CD4-positive, alpha-beta T cell treated with Interleukin-6 at 100 ng/mL for 8 hours (primary cell): ENCODE measurements around the gene OGFR.

Source experiments
- DNase-seq: peaks from one replicate; pipeline ENCODE4 v3.0.0-alpha.2; 2020; ENCODE audit warnings: mixed read lengths, low spot score

The OGFR gene

DNA sequence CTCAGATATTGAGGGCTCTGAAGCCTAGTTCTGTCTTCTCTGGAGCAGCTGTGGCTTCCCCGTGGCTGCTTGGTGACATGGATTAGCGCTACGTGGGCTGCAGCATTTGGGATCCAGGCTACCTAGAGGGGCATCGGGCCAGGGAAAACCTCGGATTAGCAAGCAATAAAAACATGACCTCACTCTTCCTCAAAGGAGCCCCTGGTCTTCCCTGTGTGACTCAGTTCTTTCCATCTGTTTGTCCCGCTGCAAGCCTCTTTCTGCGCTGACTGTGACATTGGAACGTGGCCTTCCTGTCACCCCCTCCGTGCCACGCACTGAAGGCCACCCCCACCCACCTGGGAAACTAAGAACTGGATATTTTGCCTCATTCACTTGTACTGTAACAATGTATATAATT, 4.8 kb upstream of the OGFR start:
- DNase-seq: no peak

DNA sequence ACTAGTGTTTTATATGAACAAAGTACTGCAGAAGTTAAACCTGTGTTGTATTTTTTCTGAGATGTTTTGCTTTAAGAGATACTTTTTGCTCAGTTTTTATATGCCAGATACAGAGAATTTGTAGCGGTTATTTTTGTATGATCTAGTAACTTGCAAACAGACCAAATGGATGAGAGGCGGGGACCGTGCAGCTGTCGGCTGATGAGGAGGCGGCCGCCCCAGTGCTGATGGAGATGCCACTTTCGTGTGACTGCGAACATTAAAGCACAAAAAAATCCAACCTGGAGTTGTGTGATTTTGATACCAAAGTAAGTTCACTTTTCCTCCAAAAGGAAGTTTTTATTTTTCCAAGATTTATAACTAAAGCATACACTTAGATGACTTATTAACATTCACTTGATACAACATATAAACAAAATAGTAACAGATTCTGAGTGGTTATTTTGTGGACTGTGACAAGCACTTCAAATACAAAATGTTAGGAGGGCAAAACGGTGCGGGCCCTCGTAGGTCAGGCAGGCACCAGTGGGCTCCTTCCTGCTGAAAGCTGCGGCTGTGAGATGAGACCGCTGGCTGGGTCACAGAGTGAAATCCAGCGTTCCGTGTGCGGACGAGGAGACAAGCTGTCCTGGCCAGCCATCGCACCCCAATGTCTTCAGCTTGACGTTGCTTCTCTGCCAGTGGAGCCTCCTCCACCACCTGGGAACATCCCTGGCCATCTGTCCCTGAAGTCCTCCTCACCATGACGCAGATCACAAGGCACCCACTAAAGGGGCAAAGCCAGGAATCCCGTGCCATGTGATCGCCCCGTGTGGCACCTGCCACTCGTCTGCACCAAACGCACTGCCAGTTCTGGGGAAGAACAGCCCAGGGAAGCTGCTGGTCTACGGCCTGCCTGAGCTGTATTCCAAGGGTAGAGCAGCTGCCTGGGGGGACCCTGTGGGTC, 4.0 kb upstream of the OGFR start:
- no peak for DNase-seq

DNA sequence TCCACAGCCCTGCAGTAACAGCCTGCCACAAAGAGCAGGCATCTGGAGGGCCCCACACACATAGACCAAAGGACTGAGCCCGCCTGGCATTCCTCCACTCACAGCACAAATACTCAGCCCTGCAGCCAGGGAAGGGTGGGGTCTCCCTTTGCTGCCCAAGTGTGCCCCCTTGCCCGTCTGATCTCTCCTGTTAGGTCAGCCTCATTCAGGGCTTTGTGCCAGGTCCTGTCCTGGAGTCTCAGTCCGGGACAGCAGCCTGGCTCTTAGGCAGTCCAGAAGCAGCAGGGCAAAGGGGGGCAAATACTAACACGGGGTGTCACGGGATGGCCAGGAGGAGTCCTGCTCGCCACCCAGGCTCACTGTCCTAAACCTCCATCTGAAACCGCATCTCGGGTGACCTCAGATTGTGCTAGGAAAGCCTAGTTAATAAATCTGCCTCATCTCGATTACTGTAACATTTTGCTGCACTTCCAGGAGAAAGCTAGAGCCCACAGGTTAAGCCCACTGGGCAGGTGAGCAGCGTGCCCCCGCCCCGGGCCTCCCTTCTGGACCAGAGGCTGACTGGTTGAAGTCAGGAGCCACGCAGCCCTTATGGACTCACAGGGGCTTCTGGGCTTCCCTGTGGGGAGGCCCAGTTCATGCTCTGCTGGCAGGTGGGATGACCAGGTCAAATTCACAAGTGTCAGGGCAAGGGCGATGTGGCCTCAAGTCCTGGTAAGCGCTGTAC, 3.2 kb upstream of the OGFR start:
- no peak for DNase-seq

DNA sequence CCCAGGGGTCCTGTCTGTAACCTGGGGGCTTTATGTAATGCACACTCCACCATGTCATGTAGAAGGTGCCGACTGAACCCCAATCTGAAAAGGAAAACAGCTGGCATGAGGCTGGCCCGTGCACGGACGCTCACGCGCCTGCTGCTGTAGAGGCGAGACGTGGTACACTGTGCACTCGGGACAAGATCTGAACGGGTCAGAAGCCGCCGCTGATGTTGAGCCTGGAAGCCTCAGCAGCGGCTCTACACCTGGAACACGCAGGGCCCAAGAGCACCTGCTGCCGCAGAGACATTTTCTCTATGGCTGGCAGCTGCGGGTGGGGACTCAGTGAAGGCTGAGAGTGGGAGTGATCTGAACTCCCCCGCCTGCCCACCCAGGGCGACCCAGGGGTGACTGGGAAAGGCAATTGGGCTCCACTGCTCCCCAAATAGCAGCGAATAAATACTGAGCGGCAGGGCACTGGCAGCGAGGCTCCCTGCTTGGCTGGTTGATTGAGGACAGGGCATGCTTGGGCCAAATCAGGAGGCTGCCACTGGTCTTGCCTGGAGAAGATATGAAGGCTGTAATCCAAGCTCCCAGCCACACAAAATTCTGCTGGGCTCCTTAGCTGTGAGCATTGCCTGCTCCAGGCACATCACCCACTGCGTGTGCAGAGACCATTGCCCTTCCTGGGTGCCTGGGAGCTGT, 2.5 kb upstream of the OGFR start:
- no peak for DNase-seq

DNA sequence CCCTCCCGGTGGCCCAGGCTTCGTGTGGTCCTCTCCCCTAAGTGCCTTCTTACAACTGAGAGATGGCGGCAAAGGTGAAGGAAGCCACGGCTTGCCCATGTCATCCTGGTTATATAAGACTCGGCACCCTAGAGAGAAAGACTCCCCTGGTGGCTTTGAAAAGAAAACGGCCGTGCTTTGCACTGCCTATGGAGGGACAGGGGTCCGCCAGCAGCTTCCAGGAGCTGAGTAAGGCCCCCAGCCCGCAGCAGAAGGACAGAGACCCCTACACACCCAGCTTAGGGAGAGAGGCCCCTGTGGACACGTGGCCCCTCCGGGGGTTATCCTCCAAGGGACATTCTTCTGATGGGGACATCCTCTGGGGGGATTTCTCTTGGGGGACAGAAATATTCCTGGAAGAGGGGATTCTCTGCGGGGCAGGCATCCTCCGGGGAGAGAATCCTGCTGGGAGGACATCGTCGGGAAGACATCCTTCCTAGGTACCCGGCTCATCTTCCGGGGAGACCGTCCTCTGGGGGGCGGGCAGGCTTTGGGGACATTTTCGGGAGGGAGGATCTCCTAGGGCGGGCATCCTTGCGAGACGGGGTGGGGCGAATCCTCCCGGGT, 511 bp upstream of the OGFR start:
- no peak for DNase-seq

DNA sequence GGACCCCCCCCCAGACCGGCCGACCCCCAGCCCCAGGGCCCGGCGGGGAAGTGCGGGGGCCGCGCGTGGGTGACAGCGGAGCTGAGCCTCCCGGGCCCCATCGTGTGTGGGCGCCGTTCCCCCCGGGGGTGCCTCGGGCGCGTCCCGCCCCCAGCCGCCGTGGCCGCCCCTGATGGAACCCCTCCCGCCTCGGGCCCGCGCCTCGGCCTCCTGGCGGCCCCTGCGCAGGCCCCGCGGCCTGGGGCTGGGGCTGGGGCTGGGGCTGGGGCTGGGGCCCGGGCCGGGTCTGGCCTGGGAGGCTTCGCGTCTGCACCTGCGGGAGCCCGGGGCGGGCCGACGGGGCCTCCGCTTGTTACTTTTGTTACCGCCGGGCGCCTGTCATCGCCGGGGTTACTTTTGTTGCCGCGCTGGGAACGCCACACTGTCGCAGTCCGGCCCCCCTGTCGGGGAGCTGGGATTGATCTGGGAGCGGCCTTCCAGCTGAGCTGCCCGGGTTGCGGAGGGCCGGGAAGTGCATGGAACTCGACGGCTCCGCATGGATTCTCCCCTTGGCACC, 598 bp downstream of the OGFR start:
- no peak for DNase-seq

DNA sequence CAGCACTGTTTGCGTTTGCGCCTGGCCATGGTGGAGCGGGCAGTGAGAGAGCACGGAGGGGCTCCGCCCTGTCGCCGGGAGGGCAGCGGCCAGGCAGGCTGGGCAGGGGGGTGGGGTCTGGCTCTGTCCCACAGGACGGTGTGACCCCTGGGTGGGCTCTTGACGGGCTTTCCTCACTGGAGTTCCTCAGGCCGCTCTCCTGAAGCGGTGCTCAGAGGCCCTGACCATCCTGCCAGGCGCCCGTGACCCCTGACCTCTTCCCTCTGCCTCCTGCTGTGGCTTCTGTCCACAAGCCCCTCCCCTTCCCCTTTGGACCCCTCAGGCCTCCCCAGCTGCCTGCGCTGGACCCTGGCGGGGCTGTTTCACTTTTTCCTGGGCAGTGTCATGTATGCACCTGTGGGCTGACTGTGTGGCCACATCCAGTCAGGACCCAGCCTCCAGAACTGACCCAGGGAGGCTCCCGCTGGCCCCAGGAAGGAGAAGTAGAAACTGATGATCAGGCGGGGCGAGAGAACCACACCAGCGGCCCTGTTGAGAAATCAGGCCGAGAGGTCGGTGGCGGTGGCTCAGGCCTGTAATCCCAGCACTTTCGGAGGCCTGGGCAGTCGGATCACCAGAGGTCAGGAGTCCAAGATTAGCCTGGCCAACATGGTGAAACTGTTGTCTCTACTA, 1.2 kb downstream of the OGFR start:
- no peak for DNase-seq

DNA sequence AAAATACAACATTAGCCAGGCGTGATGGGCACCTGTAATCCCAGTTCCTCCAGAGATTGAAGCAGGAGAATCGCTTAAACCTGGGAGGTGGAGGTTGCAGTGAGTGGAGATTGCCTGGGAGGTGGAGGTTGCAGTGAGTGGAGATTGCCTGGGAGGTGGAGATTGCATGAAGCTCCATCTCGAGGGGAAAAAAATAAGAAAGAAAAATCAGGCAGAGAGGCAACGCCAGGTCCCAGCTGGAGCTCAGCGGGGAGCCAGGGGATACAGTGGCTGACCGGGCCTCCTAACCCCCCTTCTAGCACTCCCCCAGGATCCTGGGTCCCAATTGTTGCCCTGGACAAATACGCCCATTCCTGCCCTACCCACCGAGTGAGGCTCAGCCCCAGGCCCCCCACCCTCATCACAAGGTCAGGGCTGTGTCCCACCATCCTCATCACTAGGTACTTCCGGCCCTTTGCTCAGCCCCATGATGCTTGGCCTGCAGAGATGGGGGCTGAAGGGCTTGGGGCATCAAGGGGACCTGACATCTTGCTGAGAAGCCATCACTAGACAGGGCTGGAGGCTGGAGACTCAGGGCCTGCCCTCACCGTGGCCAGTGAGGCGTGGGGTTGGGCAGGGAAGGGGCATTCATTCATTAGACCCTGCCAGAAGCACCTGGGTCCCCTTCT, 1.9 kb downstream of the OGFR start:
- no peak for DNase-seq

DNA sequence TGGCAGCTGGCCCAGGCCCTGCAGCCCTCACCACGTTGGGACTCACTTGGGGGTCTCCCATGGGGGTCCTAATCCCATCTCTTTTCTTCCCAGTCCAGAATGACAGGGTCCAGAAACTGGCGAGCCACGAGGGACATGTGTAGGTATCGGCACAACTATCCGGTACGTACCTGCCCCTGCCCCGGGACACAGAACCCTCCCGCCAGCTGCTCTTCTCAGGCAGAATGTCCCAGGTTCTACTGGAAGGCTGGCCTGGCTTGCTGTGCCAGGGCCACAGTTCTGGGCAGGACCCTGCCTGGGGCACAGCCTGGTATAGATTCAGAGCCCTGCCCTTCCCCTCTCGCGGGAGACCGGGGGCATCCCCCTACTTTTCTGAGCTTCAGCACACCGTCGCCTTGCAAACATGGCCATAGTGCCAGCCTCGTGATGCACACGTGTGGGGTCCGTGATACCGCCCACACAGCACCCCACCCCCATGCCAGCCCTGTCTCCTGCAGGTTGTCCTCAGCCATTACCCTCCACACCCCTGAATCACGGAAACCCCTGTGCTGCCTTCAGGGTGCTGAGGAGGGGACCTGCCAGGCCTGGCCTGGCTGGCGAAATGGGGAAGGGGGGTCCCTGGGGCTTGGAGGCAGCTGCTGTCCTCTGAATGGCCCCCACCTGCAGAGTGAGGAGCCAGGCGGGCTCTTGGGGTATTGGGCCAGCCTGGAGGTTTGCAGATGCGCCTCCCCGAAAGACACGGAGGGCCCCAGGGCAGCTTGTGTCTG, 3.0 kb downstream of the OGFR start:
- DNase-seq: no peak

DNA sequence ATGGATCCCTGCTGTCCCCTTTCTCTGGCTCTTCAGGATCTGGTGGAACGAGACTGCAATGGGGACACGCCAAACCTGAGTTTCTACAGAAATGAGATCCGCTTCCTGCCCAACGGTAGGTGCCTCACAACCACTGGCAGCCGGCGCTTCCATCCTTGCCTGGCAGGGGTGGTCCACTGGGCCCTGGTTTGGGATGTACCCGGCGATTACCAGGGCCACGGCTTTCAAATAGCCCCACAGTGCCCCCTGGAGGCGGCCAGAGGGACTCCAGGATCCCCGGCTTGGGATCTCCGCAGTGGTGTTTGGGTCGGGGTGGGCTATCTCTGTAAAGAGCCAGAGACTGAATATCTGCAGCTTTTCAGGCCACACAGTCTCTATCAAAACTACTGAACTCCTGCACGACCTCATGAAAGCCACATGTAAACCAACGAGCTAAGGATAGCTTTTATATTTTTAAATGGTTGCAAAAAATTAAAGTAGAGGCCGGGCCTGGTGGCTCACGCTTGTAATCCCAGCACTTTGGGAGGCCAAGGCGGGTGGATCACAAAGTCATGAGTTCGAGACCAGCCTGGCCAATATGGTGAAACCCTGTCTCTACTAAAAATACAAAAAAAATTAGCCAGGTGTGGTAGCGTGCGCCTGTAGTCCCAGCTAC, 3.7 kb downstream of the OGFR start:
- DNase-seq: peak; percentile 67

DNA sequence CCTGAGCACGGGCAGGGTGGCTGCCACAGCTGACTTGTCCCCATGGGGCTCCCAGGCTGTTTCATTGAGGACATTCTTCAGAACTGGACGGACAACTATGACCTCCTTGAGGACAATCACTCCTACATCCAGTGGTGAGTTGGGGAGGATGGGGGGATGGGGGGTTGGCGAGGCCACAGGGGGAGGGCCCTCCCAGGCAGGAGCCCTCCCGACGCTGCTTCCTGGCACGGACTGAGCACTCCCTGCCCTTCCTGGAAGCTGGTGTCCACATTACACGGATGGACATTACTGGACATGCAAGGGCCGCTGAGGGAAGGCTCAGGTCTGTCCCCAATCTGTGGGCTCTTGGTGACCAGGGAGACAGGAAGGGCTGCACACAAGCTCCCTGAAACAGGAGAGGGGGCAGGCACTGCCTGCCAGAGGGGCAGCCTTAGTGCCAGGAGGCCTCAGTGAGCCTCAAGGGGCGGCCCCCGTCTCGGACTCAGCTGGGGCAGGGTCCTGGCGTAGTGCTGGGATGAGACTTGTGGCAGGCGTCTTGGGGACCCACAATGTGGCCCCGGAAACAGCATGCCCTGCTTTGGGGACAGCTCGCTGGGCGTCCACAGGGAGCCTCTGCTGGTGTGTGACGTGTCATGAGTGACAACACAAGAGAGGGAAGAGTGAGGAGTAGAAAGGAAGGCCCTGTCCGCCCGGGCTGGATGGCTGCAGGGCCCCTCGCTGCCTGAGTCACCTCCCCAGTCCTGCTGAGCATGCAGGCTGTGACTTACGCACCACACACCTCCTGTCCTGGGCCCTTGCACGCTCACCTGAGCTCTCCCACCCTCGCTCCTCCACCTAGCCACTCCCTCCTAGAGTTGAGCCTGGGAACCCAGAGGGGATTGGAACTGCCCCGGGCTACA, 5.1 kb downstream of the OGFR start:
- DNase-seq: no peak

DNA sequence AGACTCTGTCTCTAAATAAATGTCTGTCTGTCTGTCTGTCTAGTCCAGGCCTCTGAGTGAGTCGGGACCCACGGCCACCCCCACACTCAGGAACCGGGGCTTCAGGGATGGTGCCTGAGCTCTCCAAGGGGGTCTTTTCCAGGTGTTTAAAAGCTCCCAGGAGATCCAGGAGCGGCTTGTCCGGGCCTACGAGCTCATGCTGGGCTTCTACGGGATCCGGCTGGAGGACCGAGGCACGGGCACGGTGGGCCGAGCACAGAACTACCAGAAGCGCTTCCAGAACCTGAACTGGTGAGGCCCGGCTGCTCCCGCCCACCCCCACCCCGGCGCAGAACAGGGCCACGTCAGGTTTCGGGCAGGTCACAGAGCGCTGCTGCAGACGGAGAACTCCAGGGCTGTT, 6.7 kb downstream of the OGFR start:
- no peak for DNase-seq

DNA sequence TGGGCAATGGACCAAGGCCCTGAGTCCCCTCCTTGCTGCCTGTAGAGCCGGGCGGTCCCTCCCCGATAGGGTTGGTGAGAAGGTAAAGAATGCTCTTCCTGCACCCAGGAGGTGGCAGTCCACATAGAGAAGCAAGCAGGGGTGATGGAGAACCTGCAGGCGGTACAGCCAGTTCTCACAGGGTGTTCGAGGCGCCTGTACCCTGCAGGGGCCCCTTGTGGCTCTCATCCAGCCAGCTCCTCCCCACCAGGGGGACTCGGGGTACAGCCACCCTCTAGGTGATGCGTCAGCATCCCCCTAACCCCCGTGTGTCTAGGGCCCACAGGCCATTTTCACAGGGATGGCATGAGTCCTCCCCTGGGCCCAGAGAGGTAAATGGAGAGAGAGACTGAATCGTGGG, 7.1 kb downstream of the OGFR start:
- no peak for DNase-seq

DNA sequence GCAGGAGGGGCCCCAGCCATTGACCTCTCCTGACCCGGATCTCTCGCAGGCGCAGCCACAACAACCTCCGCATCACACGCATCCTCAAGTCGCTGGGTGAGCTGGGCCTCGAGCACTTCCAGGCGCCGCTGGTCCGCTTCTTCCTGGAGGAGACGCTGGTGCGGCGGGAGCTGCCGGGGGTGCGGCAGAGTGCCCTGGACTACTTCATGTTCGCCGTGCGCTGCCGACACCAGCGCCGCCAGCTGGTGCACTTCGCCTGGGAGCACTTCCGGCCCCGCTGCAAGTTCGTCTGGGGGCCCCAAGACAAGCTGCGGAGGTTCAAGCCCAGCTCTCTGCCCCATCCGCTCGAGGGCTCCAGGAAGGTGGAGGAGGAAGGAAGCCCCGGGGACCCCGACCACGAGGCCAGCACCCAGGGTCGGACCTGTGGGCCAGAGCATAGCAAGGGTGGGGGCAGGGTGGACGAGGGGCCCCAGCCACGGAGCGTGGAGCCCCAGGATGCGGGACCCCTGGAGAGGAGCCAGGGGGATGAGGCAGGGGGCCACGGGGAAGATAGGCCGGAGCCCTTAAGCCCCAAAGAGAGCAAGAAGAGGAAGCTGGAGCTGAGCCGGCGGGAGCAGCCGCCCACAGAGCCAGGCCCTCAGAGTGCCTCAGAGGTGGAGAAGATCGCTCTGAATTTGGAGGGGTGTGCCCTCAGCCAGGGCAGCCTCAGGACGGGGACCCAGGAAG, 7.7 kb downstream of the OGFR start:
- DNase-seq: no peak

DNA sequence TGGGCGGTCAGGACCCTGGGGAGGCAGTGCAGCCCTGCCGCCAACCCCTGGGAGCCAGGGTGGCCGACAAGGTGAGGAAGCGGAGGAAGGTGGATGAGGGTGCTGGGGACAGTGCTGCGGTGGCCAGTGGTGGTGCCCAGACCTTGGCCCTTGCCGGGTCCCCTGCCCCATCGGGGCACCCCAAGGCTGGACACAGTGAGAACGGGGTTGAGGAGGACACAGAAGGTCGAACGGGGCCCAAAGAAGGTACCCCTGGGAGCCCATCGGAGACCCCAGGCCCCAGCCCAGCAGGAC, 8.2 kb downstream of the OGFR start:
- DNase-seq: no peak

DNA sequence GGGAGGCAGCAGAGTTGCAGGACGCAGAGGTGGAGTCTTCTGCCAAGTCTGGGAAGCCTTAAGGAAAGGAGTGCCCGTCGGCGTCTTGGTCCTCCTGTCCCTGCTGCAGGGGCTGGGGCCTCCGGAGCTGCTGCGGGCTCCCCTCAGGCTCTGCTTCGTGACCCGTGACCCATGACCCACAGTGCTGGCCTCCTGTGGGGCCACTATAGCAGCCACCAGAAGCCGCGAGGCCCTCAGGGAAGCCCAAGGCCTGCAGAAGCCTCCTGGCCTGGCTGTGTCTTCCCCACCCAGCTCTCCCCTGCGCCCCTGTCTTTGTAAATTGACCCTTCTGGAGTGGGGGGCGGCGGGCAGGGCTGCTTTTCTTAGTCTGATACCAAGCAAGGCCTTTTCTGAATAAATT, 9.0 kb downstream of the OGFR start:
- DNase-seq: no peak

DNA sequence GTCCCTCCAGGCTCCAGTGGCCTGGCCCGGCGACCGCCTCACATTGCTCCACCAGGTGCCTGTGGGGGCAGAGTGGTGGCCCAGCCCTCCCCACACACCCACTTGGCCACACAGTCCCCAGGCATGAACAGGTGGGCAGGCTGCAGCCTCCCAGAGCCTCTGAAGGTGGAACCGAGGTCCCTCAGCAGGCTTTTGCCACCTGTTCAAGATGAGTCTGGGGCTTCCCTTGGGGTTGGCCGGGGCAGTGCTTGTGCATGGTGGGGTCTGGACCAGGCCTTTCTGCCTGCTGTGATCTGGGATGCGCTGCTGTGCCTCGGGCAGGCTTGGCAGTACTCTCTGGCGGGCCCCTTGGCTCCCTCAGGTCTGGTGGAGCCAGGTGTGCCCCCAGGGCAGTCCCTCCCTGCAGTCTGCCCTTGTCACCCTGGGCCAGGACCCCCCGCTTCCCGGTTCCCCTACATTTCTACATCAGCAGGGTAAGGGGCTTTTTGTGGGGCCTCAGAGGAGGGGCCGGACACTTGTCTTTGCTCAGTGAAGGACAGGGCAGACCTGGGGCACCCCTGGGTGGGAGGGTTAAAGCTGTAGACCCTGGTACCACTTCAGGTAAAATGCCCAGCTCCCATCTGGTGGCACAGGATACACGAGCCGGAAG, 9.5 kb downstream of the OGFR start:
- no peak for DNase-seq

DNA sequence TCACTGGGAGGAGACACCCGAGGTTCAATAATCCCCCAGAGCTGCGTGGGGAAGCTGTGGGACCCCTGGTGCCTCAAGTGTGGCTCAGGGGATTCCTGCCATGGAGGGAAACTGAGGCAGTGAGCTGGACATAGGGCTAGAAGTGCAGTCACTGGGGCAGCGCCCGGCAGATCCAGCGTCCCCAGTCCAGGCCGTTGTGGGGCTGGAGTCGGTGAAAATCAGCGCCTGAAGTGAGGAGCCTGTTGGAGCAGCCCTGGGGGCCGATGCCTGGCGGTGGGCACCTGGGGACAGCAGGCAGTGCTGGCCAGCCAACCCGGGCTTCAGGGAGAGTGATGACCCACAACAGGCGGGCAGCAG, 10.1 kb downstream of the OGFR start:
- no peak for DNase-seq
